22Rv1 (cell line): ENCODE results near the gene R3HDM2.
A peak's percentile ranks its signal among the peaks of the same experiment; 100 is the strongest.
"Not testable (repeated sequence)": the region's sequence is repeated elsewhere in the genome, so short reads cannot be mapped to it uniquely, and the experiment has no call there.

ENCODE experiments used
- H3K27ac ChIP-seq: fragments of 450-650 bp; 2 replicates; pipeline ENCODE4 v1.5.1; 2017
- ZFX ChIP-seq: fragments of 450-650 bp; IDR thresholded peaks from 2 replicates; pipeline ENCODE4 v1.6.1; 2017; ENCODE audit warnings: antibody characterized with exemption, borderline replicate concordance
- TF ChIP-seq, protein P1 (sequence below): fragments of 450-650 bp; IDR thresholded peaks from 2 replicates; pipeline ENCODE4 v1.5.1; 2017; ENCODE audit warnings: mild to moderate bottlenecking

Gene R3HDM2

DNA sequence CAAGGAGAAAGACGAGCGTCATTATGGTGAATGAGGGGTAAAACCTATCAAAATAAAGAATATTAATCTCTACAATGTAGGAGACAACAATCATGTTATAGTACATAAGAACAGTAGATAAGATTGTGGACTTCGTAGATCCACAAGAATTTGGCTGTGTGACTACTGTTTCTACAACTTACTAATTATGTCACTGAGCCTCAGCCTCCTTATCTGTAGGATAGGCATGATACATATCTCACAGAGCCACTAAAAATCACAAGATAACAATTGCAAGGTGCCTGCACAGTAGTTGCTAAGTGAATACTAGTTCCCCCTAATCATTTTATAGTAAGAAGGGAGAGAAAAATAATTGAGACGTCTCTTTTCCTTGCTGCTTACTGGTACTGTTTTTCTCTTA is 101.6 kb downstream of the R3HDM2 start:
- no peak for TF ChIP-seq ZFX
- TF ChIP-seq, protein P1, sequence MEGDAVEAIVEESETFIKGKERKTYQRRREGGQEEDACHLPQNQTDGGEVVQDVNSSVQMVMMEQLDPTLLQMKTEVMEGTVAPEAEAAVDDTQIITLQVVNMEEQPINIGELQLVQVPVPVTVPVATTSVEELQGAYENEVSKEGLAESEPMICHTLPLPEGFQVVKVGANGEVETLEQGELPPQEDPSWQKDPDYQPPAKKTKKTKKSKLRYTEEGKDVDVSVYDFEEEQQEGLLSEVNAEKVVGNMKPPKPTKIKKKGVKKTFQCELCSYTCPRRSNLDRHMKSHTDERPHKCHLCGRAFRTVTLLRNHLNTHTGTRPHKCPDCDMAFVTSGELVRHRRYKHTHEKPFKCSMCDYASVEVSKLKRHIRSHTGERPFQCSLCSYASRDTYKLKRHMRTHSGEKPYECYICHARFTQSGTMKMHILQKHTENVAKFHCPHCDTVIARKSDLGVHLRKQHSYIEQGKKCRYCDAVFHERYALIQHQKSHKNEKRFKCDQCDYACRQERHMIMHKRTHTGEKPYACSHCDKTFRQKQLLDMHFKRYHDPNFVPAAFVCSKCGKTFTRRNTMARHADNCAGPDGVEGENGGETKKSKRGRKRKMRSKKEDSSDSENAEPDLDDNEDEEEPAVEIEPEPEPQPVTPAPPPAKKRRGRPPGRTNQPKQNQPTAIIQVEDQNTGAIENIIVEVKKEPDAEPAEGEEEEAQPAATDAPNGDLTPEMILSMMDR: no peak
- 0 out of 2 replicates have a peak overlapping the region, but pooled peaks have one; percentile 0 for H3K27ac ChIP-seq

DNA sequence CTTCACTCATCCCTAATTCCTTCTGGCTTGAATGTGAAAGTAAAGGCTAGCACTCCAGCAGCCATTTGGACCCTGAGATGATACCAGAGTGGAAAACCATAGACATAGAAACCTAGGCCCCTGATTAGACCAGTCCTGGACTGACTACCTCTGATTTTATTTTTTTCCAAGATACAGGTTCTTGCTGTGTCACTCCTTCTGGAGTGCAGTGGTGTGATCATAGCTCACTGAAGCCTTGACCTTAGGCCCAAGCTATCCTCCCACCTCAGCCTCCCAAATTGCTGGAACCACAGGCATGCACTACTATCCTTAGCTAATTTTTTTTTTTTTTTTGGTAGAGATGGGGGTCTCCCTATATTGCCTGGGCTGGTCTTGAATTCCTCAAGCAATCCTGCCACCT is 105.4 kb downstream of the R3HDM2 start:
- TF ChIP-seq, protein P1: no peak
- TF ChIP-seq ZFX: no peak
- H3K27ac ChIP-seq: no peak overlapping the region

DNA sequence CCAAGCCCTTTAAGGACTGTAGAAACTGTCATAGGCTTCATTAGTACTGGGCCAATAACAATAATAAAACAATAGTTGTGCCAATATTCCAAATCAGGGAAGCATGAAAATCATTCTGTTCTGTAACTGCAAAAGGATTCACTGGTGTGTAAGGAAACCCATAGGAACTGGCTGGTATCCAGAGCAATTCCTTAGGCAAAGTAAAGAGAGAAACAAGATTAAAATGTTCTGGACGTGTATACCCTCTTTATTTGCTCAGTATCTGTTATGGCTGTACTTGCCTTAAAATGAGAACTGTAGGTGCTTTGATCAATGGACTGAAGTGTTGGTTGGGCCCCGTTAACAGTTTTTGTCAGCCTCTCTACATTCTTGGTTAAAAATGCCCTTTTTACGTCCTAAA is 107.4 kb downstream of the R3HDM2 start:
- H3K27ac ChIP-seq: 0 out of 2 replicates have a peak overlapping the region, but pooled peaks have one; percentile 5
- TF ChIP-seq, protein P1: no peak
- no peak for TF ChIP-seq ZFX

DNA sequence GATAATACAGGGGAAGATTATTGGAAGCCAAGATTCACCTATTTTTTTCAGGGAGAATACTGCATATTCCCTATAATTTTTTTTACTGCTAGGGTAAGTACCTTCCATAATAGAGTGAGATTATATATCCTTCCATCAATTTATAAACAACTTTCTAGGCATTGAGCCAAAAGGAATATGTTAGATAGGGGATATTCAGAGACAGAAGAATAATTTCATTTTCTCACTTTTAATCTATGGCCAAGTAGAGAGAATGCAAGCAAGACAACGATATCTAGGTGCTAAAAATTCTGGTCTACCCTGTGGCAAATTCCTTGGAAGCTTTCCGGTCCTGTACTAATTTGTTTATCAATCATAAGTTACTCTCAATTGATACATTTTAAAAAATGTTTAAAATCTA is 110.2 kb downstream of the R3HDM2 start:
- TF ChIP-seq, protein P1: no peak
- no peak for TF ChIP-seq ZFX
- H3K27ac ChIP-seq: no peak overlapping the region

DNA sequence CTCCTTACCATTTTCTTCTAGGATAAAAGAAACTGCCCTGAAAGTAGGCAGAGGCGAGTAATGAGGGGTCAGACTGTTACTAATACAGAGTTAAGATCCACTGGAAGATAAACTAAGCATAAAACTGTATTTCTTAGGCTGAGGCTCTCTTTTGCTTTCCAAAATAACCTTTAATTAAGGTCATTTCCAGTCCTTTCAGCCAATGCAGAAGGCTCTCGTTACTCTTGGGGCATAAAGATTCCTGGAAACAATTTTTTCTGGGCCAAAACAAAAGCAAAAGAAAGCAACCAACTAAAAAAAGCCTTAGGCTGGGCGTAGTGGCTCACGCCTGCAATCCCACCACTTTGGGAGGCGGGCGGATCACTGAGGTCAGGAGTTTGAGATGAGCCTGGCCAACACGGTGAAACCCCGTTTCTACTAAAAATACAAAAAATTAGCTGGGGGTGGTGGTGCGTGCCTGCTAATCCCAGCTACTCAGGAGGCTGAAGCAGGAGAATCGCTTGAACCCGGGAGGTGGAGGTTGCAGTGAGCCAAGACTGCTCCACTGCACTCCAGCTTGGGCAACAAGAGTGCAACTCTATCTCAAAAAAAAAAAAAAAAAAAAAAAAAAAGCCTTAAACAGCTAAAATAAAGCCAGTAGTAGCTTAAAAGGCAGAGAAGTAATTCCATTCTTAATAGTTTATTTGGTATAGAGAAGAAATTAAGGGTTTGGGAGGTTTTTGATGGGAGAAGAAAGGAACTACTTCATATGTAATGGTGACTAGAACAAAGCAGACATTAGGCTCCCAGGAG is 111.0 kb downstream of the R3HDM2 start:
- TF ChIP-seq, protein P1: no peak
- TF ChIP-seq ZFX: no peak
- no peak overlapping the region for H3K27ac ChIP-seq

DNA sequence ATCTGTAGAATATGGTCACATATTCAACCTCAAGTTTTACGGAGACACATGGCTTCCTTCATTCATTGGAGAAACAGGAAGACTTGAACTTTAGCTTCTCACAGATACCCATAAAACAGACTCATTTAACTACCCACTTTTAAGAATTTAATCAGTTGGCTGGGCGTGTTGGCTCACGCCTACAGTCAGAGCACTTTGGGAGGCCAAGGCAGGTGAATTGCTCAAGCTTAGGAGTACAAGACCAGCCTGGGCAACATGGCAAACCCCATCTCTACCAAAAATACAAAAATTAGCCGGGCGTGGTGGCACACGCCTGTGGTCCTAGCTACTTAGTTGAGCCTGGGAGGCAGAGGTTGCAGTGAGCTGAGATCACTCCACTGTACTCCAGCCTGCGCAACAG is 115.2 kb downstream of the R3HDM2 start:
- peak overlapping the region; percentile 12; the same call in 1 of the 2 replicates for H3K27ac ChIP-seq
- TF ChIP-seq, protein P1: no peak
- TF ChIP-seq ZFX: no peak

DNA sequence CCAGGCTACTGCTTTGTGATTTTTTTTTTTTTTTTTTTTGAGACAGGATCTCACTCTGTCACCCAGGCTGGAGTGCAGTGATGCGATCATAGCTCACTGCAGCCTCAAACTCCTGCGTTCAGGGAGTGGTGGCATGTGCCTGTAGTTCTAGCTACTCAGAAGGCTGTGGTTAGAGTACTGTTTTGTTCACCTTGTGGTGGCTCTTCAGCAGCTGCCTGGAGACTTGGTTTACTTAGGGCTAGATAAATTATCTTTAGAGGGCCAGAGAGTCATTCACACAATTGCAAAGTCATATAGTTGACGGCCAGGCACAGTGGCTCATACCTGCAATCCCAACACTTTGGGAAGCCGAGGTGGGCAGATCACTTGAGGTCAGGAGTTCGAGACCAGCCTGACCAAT is 118.6 kb downstream of the R3HDM2 start:
- not testable (repeated sequence) for H3K27ac ChIP-seq
